HepG2 (cell line): Measurements from ENCODE around the gene DPY19L3. TPM values are rescaled to one million over a fixed set of nuclear protein-coding genes. Genes with fewer than 3 reads are reported as not detected.

Source experiments
- ATAC-seq: fragments of 200-7000 bp; cut with Tn5 transposase; 3 replicates; pipeline ENCODE4 v1.9.1; 2020; ENCODE audit warnings: mild to moderate bottlenecking, moderate library complexity
- BruUV-seq: library from RNA; stranded (reverse); fragments of 400-500 nt; replicated peaks from 2 replicates; lab custom pipeline; 2021; lab: Mats Ljungman, UMichigan
- CTCF ChIA-PET: fragments of 300-600 bp; formaldehyde crosslinking; extraction: SDS; loops from one replicate; lab custom pipeline; 2021; ENCODE audit warnings: low total read pairs, inconsistent platforms, low intra/inter-chr PET ratio; lab: Yijun Ruan, JAX
- POLR2A ChIA-PET: fragments of 350-600 bp; sonication (Branson Sonifier 250); formaldehyde crosslinking; loops from one replicate; lab custom pipeline; 2020; ENCODE audit warnings: antibody characterized with exemption, inconsistent platforms; lab: Yijun Ruan, JAX
- DNase-seq: peaks from one replicate; pipeline ENCODE4 v3.0.0-alpha.2; 2015; ENCODE audit warnings: low spot score
- FAIRE-seq: peaks from 3 replicates; lab custom pipeline; 2011; peaks lifted over from hg19 to GRCh38; lab: Jason Lieb, UNC
- H2AFZ ChIP-seq: one replicate; pipeline ENCODE4 v1.6.1; 2011; ENCODE audit warnings: low read length, inconsistent platforms
- H3K27ac ChIP-seq: fragments of 300-600 bp; 3 replicates; pipeline ENCODE4 v1.8.0; 2011; ENCODE audit warnings: mixed run types, mild to moderate bottlenecking, mixed read lengths, low read length, inconsistent platforms; ENCODE audit not compliant: insufficient read depth; ENCODE audit errors: extremely low read length
- H3K27me3 ChIP-seq, 2 experiments: fragments of 200-600 bp in 1 of 2; 2 replicates in 1 of 2; 3 replicates in 1 of 2; pipeline versions ENCODE4 v1.6.0 to v1.8.0; 2011; ENCODE audit warnings: low read length in 2 of 2, mild to moderate bottlenecking in 2 of 2, moderate library complexity in 2 of 2, inconsistent platforms in 1 of 2; ENCODE audit not compliant: insufficient read depth in 2 of 2, control insufficient read depth in 1 of 2
- H3K36me3 ChIP-seq, 2 experiments: fragments of 200-600 bp in 1 of 2; replicated peaks in 1 of 2; 2 replicates in 1 of 2; 3 replicates in 1 of 2; pipeline versions ENCODE4 v1.5.1 to v1.8.0; 2011; ENCODE audit warnings: low read length in 2 of 2, inconsistent platforms in 1 of 2; ENCODE audit not compliant: insufficient read depth in 2 of 2, control insufficient read depth in 1 of 2
- H3K4me1 ChIP-seq: 2 replicates; pipeline ENCODE4 v1.5.1; 2012; ENCODE audit warnings: low read length, inconsistent platforms; ENCODE audit not compliant: insufficient read depth
- H3K4me2 ChIP-seq: 2 replicates; pipeline ENCODE4 v1.6.0; 2011; ENCODE audit warnings: low read depth, low read length, inconsistent platforms
- H3K4me3 ChIP-seq, 3 experiments: fragments of 200-600 bp in 1 of 3; sonication (generic), shearing (Covaris generic) in 1 of 3; replicated peaks in 1 of 3; 2 replicates each; pipeline ENCODE4 v1.5.1; 2011 to 2016; ENCODE audit warnings: low read length in 3 of 3, inconsistent platforms in 2 of 3, low read depth in 2 of 3, mild to moderate bottlenecking in 2 of 3, control low read depth in 1 of 3, mixed read lengths in 1 of 3; ENCODE audit not compliant: insufficient read depth in 1 of 3
- H3K79me2 ChIP-seq: one replicate; pipeline ENCODE4 v1.6.1; 2011; ENCODE audit warnings: low read length, inconsistent platforms; ENCODE audit not compliant: insufficient read depth
- H3K9ac ChIP-seq: 2 replicates; pipeline ENCODE4 v1.6.0; 2011; ENCODE audit warnings: mild to moderate bottlenecking, low read depth, low read length, inconsistent platforms; ENCODE audit not compliant: insufficient read depth
- H3K9me3 ChIP-seq: 2 replicates; pipeline ENCODE4 v1.5.1; 2012; ENCODE audit warnings: mild to moderate bottlenecking, low read length
- H4K20me1 ChIP-seq: 2 replicates; pipeline ENCODE4 v1.6.0; 2011; ENCODE audit warnings: inconsistent platforms, mild to moderate bottlenecking, low read length, moderate library complexity; ENCODE audit not compliant: insufficient read depth
- ATF1 ChIP-seq: IDR thresholded peaks from 2 replicates; pipeline ENCODE4 v1.6.1; 2016; ENCODE audit warnings: mild to moderate bottlenecking, control low read depth
- ATM ChIP-seq: fragments of 450-650 bp; IDR thresholded peaks from 2 replicates; pipeline ENCODE4 v1.7.1; 2017; ENCODE audit warnings: mild to moderate bottlenecking, borderline replicate concordance
- JUN ChIP-seq: sonication (generic); formaldehyde crosslinking; IDR thresholded peaks from 2 replicates; pipeline ENCODE4 v1.4.0; 2020; ENCODE audit warnings: mild to moderate bottlenecking, missing genetic modification reagents
- MAF1 ChIP-seq: sonication (generic); formaldehyde crosslinking; IDR thresholded peaks from 2 replicates; pipeline ENCODE4 v1.5.0; 2020; ENCODE audit warnings: missing genetic modification reagents, borderline replicate concordance
- SSRP1 ChIP-seq: IDR thresholded peaks from 2 replicates; pipeline ENCODE4 v1.6.1; 2016; ENCODE audit warnings: control low read depth
- TAF15 ChIP-seq: fragments of 200-400 bp; formaldehyde crosslinking; IDR thresholded peaks from one replicate; pipeline ENCODE4 v1.6.1; 2018; ENCODE audit warnings: mild to moderate bottlenecking, low read depth, low read length; ENCODE audit not compliant: poor library complexity, severe bottlenecking
- ZNF331 ChIP-seq: sonication (generic); formaldehyde crosslinking; IDR thresholded peaks from 2 replicates; pipeline ENCODE4 v1.4.0; 2020; ENCODE audit warnings: missing genetic modification reagents
- ZNF432 ChIP-seq: sonication (generic); formaldehyde crosslinking; IDR thresholded peaks from 2 replicates; pipeline ENCODE4 v1.5.0; 2020; ENCODE audit warnings: missing genetic modification reagents, mild to moderate bottlenecking, borderline replicate concordance
- ZNF530 ChIP-seq: sonication (generic); formaldehyde crosslinking; IDR thresholded peaks from 2 replicates; pipeline ENCODE4 v1.5.0; 2020; ENCODE audit warnings: low read depth, mild to moderate bottlenecking, missing genetic modification reagents
- WGBS: methylation state at CpG from one replicate; pipeline ENCODE4 v1.1.6; 2017; ENCODE audit warnings: low lambda C conversion rate; 5-methylcytosine and 5-hydroxymethylcytosine counted together
- in situ Hi-C: cut with HindIII; loops from 2 replicates; pipeline ENCODE4 v1.10.0; 2017; ENCODE audit warnings: low pct_unique_long_range_greater_than_20kb; ENCODE audit not compliant: extremely low pct_ligation_motif_present
- intact Hi-C: fragments of 100-400 bp; cut with micrococcal nuclease; formaldehyde crosslinking; loops from one replicate; pipeline ENCODE4 v1.10.0; 2022; ENCODE audit not compliant: unreplicated experiment
- polyA plus RNA-seq, 8 experiments: library from polyadenylated mRNA; depleted of rRNA in 3 of 8; stranded (reverse) in 7 of 8; unstranded in 1 of 8; fragments of >200 nt; fragmentation: Illumina TruSeq in 4 of 8; extraction: Trizol in 4 of 8; gene quantifications; 2 replicates each; pipeline versions ENCODE4 v1.2.1 to v1.2.3, GENCODE V29; 2011 to 2016; ENCODE audit warnings: low read depth in 4 of 8, missing spikeins in 1 of 8, mixed read lengths in 1 of 8; ENCODE audit not compliant: insufficient read depth in 1 of 8
- total RNA-seq, 5 experiments: library from RNA; depleted of rRNA; stranded (reverse); fragments of >200 nt; fragmentation: Illumina TruSeq; extraction: Trizol; gene quantifications; 2 replicates each; pipeline ENCODE4 v1.2.3, GENCODE V29; 2016; ENCODE audit warnings: low read depth in 1 of 5
- TF ChIP-seq, protein P1 (sequence below): sonication (generic); formaldehyde crosslinking; IDR thresholded peaks from one replicate; pipeline ENCODE4 v1.5.1; 2020; ENCODE audit warnings: mild to moderate bottlenecking, missing genetic modification reagents; ENCODE audit errors: not compliant biosample characterization

Gene DPY19L3
- total and polyA plus RNA-seq, 2 of the 13 experiments (the other 11 are each of a cell fraction or from before 2014, with no cell fraction given): 21.6 to 25.2 TPM

DNA sequence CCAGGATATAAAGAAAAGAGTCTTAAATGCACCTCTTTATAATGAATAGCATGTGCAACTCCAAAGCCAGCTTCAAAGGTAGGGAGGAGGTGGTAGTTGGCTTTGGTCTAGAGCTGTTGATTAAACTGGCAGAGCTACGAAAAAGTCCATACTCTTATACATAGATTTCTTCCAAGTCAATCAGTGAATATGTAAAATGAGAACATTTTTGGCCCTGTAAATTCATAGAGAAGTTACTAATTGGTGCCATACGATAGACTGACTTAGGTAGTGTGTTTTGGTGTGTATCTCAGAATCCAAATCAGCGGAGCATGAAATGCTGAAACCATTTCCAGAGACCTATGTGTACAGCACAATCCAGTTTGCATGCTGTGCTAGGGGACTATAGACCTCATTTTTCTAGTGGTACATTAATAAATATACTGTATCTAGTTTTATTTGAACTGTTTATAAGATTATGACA lies 17.1 kb upstream of the DPY19L3 start:
- no peak overlapping the region for H3K4me3 ChIP-seq
- WGBS: 97% methylated on average over 3 of the region's 3 CpGs
- H2AFZ ChIP-seq: no peak overlapping the region
- H3K79me2 ChIP-seq: no peaks in the 10 kb centered on the region
- no peaks in the 10 kb centered on the region; a peak in 1 of 5 replicates for H3K27me3 ChIP-seq
- no TSS peak for BruUV-seq
- DNase-seq (no peak), ATAC-seq (no peak), FAIRE-seq (no peak)
- CTCF ChIA-PET: no interaction called here
- POLR2A ChIA-PET: no interaction called here
- H3K27ac ChIP-seq: no peak overlapping the region
- H3K9me3 ChIP-seq: no peaks in the 10 kb centered on the region
- in situ Hi-C loops: no loop called here
- H3K36me3 ChIP-seq: peaks cover 0 to 10% of the 10 kb centered on the region in 2 experiments; a peak in 1 of 5 replicates
- H4K20me1 ChIP-seq: no peaks in the 10 kb centered on the region
- intact Hi-C loops: no loop called here
- TF ChIP-seq SSRP1 (CRISPR knock-in tag) (no peak), ATM (no peak), ATF1 (CRISPR knock-in tag) (no peak), TAF15 (no peak), JUN (CRISPR knock-in tag) (no peak), ZNF331 (CRISPR knock-in tag) (no peak), ZNF530 (no peak), MAF1 (CRISPR knock-in tag) (no peak), ZNF432 (no peak)
- TF ChIP-seq, protein P1, sequence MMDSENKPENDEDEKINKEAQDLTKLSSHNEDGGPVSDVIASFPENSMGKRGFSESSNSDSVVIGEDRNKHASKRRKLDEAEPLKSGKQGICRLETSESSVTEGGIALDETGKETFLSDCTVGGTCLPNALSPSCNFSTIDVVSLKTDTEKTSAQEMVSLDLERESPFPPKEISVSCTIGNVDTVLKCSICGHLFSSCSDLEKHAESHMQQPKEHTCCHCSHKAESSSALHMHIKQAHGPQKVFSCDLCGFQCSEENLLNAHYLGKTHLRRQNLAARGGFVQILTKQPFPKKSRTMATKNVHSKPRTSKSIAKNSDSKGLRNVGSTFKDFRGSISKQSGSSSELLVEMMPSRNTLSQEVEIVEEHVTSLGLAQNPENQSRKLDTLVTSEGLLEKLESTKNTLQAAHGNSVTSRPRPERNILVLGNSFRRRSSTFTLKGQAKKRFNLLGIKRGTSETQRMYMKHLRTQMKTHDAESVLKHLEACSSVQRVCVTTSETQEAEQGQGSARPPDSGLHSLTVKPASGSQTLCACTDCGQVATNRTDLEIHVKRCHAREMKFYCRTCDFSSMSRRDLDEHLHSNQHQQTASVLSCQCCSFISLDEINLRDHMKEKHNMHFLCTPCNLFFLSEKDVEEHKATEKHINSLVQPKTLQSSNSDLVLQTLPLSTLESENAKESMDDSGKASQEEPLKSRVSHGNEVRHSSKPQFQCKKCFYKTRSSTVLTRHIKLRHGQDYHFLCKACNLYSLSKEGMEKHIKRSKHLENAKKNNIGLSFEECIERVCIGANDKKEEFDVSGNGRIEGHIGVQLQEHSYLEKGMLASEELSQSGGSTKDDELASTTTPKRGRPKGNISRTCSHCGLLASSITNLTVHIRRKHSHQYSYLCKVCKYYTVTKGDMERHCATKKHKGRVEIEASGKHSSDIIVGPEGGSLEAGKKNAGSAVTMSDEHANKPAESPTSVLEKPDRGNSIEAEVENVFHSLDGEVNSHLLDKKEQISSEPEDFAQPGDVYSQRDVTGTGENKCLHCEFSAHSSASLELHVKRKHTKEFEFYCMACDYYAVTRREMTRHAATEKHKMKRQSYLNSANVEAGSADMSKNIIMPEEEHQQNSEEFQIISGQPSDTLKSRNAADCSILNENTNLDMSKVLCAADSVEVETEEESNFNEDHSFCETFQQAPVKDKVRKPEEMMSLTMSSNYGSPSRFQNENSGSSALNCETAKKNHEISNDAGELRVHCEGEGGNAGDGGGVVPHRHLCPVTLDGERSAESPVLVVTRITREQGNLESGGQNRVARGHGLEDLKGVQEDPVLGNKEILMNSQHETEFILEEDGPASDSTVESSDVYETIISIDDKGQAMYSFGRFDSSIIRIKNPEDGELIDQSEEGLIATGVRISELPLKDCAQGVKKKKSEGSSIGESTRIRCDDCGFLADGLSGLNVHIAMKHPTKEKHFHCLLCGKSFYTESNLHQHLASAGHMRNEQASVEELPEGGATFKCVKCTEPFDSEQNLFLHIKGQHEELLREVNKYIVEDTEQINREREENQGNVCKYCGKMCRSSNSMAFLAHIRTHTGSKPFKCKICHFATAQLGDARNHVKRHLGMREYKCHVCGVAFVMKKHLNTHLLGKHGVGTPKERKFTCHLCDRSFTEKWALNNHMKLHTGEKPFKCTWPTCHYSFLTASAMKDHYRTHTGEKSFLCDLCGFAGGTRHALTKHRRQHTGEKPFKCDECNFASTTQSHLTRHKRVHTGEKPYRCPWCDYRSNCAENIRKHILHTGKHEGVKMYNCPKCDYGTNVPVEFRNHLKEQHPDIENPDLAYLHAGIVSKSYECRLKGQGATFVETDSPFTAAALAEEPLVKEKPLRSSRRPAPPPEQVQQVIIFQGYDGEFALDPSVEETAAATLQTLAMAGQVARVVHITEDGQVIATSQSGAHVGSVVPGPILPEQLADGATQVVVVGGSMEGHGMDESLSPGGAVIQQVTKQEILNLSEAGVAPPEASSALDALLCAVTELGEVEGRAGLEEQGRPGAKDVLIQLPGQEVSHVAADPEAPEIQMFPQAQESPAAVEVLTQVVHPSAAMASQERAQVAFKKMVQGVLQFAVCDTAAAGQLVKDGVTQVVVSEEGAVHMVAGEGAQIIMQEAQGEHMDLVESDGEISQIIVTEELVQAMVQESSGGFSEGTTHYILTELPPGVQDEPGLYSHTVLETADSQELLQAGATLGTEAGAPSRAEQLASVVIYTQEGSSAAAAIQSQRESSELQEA: no peak
- H3K9ac ChIP-seq: no peak overlapping the region
- H3K4me1 ChIP-seq: peaks cover 11% of the 10 kb centered on the region
- no peak overlapping the region for H3K4me2 ChIP-seq
